Kasumi-1 (cell line): ENCODE results near the gene KCNJ4.
"Not testable (repeated sequence)": the region's sequence is repeated elsewhere in the genome, so short reads cannot be mapped to it uniquely, and the experiment has no call there.

ENCODE experiments used
- DNase-seq, 2 experiments: peaks; one replicate each; lab custom pipeline; 2025; lab: John Stamatoyannopoulos, UW

Gene KCNJ4

GRCh38 chr22:38470179-38470578 is 15.2 kb upstream of the KCNJ4 start:
- not testable (repeated sequence) for DNase-seq

GRCh38 chr22:38469306-38469781 is 14.3 kb upstream of the KCNJ4 start:
- DNase-seq: no peak

DNA sequence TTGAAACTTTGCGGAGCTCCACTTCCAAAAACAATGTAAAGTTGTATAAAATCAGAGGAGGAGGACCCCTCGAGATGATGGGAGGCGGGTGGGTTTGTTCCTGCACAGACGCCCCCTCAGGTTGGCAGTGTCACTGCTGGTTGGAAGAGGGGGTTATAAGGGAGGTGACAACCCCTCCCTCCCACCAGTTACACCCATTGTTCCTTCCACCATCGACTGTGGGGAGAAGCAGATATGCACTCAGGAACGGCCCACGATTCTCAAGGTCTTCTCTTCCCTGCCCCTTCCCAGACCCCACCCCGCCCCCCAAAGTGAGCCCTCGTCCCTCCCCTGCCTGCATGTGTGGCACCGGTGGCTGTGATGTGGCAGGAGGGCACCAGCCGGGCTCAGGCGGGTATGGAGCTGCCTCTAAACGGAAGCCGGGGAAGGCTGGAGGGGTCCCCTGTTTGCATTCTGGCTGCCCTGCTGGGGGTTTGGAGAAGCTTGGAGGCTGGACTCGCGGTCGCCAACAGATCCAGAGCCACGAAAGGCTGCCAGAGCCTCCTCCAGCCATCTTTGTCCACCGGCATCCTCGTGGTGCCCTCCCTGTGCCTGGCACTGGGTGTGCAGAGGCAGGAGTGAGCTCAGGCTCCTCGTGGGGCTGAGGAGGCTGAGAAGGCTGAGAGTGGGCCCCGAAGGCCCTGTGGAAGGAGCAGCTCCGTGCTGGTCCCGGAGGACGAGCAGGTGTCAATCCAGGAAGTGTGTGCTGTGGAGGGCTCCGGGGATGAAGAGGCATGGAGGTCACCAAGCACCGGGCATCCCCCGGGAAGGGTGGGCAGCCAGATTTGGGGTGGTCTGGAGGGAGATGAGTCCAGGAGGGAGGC is 13.7 kb upstream of the KCNJ4 start:
- peak in 1 of 2 experiments; percentile 21 for DNase-seq

DNA sequence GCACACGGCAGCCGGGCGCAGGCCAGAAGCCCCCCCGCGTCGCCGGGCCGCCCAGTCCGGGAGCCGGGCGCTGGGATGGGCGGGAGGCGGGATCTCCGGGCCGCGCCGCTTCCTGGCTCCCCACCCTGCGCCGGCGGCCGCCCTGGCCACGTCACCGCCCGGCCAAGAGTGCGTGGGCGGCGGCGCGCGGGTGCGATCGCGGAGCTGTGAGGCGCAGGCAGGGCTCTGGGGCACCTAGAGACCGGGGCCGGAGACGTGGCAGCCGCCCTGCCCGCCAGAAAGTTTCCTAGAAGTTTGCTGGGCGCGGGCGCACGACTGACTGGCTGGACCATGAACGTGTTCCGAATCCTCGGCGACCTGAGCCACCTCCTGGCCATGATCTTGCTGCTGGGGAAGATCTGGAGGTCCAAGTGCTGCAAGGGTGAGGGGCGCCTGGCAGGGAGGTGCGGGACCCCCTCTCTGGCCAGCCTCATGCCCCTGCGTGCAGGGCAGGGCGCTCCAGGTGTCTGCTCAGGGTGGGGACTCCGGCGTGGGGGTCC is 13.0 kb upstream of the KCNJ4 start, which contains the start of gene KDELR3:
TSS of gene KDELR3 (plus strand) at position 193 of the 539 bp plus-strand sequence. CDS start at position 331, 138 bp downstream.
- DNase-seq: no peak

- DNase-seq: no peak
These were observed 12.5 kb upstream of the KCNJ4 start for GRCh38 chr22:38467438-38467903.

DNA sequence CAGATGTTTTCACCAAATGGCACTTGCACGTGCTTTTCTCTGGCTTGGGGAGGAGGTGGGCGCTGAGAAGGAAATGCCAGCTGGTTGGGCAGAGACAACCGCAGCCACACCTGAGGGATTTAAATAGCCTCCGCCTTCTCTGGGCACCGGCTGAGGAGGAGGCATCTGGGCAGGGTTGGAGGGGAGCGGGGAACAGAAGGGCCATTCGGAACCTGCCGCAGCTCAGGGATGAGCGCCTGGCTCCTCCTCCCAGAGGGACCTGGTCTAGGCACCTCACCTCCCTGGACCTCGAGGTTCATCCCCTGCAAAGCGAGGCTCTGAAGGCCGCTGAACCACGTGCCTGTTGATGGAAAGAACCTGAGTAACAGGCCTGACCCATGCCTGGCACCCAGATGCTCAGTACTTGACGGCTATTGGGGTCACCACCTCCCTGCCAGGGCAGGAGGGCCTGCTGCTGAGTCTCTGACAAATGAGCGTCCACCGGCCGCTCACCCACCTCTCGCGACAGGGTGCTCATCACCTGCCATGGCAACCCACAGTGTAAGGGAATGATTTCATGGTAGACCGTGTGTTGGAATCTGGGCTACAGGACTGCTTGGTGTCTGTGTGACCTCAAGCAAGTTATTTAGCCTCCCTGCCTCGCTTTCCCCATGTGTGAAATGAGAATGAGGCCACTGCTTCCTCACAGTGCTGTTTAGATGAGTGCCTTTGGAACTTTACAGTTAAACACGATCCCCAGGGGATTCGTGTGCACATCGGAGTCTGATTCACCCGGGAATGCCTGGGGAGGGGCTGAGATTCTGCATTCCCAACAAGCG is 10.9 kb upstream of the KCNJ4 start:
- no peak for DNase-seq

- no peak for DNase-seq
These were observed 10.1 kb upstream of the KCNJ4 start for GRCh38 chr22:38464992-38465672.

GRCh38 chr22:38462960-38463784 is 8.2 kb upstream of the KCNJ4 start:
- no peak for DNase-seq

GRCh38 chr22:38461414-38462081 is 6.5 kb upstream of the KCNJ4 start:
- DNase-seq: peak; percentile 66 to 71

DNA sequence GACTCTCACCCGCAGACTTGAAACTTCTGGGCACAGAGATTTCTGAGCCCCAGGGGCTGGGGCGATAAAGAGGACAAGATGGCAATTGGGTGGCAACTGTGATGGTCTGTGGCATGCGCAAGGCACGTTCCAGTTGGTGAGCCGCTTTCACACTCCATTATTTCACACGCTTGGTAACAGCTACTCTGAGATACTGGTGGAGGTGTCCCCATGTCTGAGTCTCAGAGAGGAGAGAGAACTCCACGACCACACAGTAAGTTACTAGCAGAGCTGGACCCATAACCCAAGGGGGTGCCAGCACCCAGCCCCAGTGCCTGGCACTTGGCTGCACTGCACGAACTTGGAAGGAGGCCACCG is 6.0 kb upstream of the KCNJ4 start:
- DNase-seq: no peak

DNA sequence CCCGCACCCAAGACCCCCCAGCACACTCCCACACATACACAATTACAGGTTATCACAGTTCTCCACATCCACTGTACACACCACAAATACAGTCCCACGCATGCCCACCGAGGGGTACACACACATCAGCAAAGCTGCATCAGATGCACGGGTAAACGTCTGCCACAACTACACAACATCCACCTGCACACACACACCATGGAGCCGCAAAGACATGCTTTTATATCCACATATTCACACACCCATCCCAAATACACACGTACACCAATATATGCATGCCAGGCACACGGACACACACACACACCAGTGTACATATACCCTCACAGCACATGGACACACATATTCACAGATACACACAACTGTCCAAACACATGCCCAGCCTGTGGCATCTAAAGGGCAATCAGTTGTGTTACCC is 5.4 kb upstream of the KCNJ4 start:
- no peak for DNase-seq

DNA sequence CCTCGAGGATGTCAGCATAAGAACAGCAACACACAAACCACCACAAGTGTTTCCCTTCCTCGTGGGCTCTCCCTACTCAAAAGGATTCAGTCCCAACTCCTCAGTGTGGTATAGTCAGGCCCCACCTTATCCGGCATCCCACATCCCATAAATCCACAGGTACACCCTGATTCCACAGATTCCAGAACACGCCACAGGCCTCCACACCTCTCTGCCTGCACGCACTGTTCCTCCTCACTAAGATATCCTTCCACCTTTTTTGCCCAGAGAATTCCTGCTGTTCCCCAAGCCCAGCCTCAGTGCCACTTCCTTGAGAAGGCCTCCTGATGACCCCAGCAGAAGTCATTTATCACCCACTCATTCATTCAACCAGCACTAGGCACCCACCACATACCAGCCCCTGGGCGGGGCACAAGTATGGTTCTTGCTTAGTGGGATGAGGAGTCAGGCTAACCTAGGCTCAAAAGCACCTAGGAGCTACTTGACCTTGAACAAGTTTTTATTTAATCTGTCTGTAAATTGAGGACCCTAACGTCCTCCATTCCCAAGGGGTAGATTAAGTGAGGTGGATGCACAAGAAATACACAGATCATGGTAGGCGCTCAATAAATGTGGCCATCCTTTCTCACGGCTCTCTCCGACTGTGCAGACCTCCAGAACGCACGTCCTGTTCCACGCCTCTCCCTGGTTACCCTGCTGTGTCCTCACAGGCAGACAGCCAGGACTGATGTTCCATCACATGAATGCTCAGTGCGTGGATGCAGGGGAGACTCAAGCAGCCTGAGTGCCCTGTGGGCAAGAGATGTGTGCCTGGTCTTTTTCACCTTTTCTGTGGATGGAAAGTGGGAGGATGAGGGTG is 2.1 kb upstream of the KCNJ4 start:
- DNase-seq: no peak

DNA sequence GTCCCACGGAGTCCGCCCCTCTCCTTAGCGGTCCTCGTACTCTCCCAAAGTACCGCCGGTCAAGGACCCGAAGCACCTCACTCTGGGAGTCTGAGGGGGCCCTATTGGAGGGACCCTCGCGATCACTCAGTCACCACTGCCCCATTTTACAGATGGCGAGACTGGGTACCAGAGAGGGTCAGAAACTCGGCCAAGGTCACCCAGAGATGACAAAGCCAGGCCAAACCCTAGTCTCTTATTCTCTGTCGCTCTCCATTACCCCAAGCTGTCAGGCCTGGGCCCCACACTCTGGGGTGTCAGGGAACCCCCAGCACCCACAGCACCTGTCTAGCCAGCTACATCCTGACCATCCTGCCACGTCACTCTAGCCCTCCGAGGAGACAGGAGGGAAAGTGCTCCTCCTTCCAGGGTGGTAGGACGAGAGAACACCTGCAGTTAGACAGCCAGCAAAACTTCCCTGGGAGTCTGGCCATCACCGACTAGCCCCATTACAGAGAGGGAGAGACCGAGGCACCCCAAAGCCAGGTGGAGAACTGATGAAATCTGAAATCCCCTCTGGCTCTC is 1.4 kb upstream of the KCNJ4 start:
- no peak for DNase-seq

DNA sequence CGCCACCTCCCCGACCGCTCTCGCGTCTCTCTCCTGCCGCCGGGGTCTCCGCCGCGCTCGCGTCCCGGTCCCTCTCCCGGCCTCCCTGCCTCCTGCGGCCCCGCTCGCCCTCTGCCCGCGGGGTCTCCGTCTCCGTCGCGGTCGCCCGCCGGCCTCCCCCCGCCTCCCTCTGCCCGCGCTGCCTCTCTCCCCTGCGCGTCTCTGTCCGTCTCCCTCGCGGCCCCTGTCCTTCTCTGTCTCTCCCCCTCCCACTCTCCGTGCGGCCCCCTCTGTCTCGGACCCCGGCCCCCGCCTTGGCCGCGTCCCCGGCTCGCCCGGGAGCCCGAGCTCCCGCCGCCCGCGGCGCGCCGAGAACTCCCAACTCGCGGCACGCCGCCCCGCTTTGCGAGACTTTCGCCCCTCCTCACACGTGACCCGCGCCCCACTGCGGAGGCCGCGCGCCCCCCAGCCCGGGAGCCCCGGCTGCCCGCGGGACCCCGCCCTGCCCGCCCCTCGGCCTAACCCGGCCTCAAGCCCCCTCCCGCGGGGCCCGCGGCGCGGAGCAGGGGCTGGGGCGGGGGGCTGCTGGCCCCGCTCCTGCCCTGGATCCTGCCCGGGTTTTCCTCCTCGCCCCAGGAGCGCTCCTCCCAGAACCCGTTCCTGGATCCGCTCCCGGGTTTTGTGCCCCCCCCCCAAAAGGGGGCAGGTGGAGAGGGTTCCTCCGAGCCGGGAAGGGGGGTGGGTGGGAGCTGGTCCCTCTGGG is 702 bp upstream of the KCNJ4 start:
- no peak for DNase-seq

- no peak for DNase-seq
These were observed 485 bp downstream of the KCNJ4 start for GRCh38 chr22:38454353-38455075.

GRCh38 chr22:38453996-38454352 is 1.0 kb downstream of the KCNJ4 start:
- DNase-seq: peak in 1 of 2 experiments; percentile 14

DNA sequence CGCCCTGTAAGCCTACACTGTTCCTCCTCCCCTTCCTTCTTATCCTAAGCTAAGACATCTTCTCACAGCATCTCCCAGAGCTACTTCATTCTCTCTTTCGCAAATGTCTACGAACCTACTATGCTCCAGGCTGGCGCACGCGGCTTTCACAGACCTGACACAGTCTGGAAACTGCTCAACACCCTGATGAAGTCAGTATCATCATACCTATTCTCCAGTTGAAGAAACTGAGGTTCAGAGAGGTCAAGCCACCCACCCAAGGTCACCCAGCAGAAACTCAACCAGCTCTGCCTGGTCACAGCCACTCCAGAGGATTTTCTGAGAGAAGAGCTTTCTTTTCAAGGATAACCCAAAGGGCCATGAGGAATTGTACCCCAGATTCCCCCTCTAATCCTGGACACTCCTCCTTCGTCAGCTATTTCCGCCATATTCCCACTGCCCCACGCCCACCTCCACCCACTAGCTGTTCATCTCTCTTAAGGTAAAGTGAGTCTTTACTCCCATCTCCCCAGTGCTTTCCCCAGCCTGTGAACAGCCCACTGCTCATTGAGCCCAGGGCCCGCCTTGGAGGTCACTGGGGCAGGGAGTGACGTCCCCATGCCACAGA is 1.8 kb downstream of the KCNJ4 start:
- DNase-seq: no peak
